Measurements from ENCODE around the gene ELMO2.

ELMO2 gene

GRCh38 chr20:46317685-46318177 is 88.7 kb downstream of the ELMO2 start:
- Mint-ChIP-seq H3K27me3 (peaks cover 73% of the 10 kb centered on the region), H3K9me3 (no peaks in the 10 kb centered on the region), H3K36me3 (ENCODE audit: low read depth) (no peaks in the 10 kb centered on the region), H3K4me3 (no peak overlapping the region), H3K27ac (no peak overlapping the region), H3K4me1 (ENCODE audit: low read depth) (no peaks in the 10 kb centered on the region)
- intact Hi-C loops (cut with micrococcal nuclease): loop anchor here (1.0 kb wide), 1 partner anchor 18 kb away; no protein-coding TSS in a partner anchor

- Mint-ChIP-seq H3K4me3 (no peak overlapping the region), H3K9me3 (no peaks in the 10 kb centered on the region), H3K4me1 (ENCODE audit: low read depth) (peaks cover 2% of the 10 kb centered on the region), H3K27ac (no peak overlapping the region), H3K27me3 (peaks cover 75% of the 10 kb centered on the region), H3K36me3 (ENCODE audit: low read depth) (no peaks in the 10 kb centered on the region)
- intact Hi-C loops (cut with micrococcal nuclease): loop anchor here (1.0 kb wide), 1 partner anchor 18 kb away; no protein-coding TSS in a partner anchor
Observed at GRCh38 chr20:46316984-46317684, 89.3 kb downstream of the ELMO2 start.
